Measurements from ENCODE around the gene RBFOX2.

DNA sequence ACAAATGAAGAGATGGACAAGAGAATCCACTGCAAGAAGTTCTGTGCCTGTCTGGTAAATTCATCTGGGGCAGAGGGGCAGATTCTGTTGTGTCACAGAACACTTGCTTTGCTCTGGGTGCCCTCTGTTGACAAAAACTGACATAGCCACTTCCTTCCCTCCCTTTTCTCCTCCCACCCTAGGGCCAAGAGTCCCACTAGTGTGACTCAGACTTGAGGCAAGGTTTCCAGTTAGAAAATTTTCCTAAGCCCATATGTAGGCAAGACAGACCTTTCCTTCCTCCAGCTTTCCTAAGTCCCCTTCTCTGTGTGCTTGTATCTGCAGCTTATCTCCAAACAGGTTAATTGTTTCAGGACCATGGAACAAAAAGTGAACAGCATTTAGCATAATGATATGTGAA lies 106.8 kb downstream of the RBFOX2 start:
- TF ChIP-seq CTCF (conservative IDR thresholded peaks at IDR 0.05; ENCODE audit: low read depth in 2 of 2) (peak; percentile 64 to 86), POLR2AphosphoS5 (IDR thresholded peaks at IDR 0.05; ENCODE audit: low read depth) (no peak), REST (IDR thresholded peaks at IDR 0.05; ENCODE audit: unreplicated experiment) (no peak), EZH2phosphoT487 (IDR thresholded peaks at IDR 0.05; ENCODE audit: unreplicated experiment) (no peak), EZH2 (IDR thresholded peaks at IDR 0.05; ENCODE audit: low read depth, unreplicated experiment) (no peak), ZNF462 (CRISPR knock-in tag; IDR thresholded peaks at IDR 0.05) (no peak), ZNF331 (CRISPR knock-in tag; IDR thresholded peaks at IDR 0.05; ENCODE audit: low read depth) (no peak)

Measured in GM23338 (cell line).